K562 (cell line): ENCODE results near the gene PTCH1. TPM values are rescaled to one million over a fixed set of nuclear protein-coding genes. Genes with fewer than 3 reads are reported as not detected.
A peak's percentile ranks its signal among the peaks of the same experiment; 100 is the strongest.

Experiments
- BHLHE40 ChIP-seq: IDR thresholded peaks from 2 replicates; pipeline ENCODE4 v1.6.1; 2011; ENCODE audit warnings: low read length, improper control_type of control experiment
- BRD9 ChIP-seq: fragments of 450-650 bp; IDR thresholded peaks from 2 replicates; pipeline ENCODE4 v1.6.1; 2018; ENCODE audit warnings: low read depth; ENCODE audit not compliant: partially characterized antibody
- CREM ChIP-seq: IDR thresholded peaks from 2 replicates; pipeline ENCODE4 v1.6.1; 2014; ENCODE audit warnings: antibody characterized with exemption, low read depth
- E2F1 ChIP-seq: sonication (generic); formaldehyde crosslinking; IDR thresholded peaks from 2 replicates; pipeline ENCODE4 v1.8.1; 2023; ENCODE audit warnings: mild to moderate bottlenecking, missing genetic modification reagents, moderate library complexity
- FOXP1 ChIP-seq: sonication (generic); formaldehyde crosslinking; IDR thresholded peaks from 2 replicates; pipeline ENCODE4 v1.8.0; 2022; ENCODE audit warnings: mild to moderate bottlenecking, missing genetic modification reagents
- HDAC2 ChIP-seq: fragments of 450-650 bp; IDR thresholded peaks from 2 replicates; pipeline ENCODE4 v1.6.1; 2016; ENCODE audit warnings: mild to moderate bottlenecking
- HDAC3 ChIP-seq: fragments of 450-650 bp; IDR thresholded peaks from 2 replicates; pipeline ENCODE4 v1.6.1; 2018; ENCODE audit warnings: borderline replicate concordance, mild to moderate bottlenecking, moderate library complexity; ENCODE audit not compliant: partially characterized antibody
- HNRNPLL ChIP-seq: fragments of 200-400 bp; formaldehyde crosslinking; IDR thresholded peaks from 2 replicates; pipeline ENCODE4 v1.6.1; 2017; ENCODE audit warnings: low read length, low read depth, mild to moderate bottlenecking; ENCODE audit not compliant: poor library complexity, severe bottlenecking
- HSF4 ChIP-seq: fragments of 250-450 bp; sonication (Bioruptor Pico); IDR thresholded peaks from 2 replicates; pipeline ENCODE4 v2.1.2; 2022; ENCODE audit warnings: mild to moderate bottlenecking, moderate library complexity, borderline replicate concordance
- KDM2B ChIP-seq: fragments of 250-450 bp; sonication (Bioruptor Pico); IDR thresholded peaks from 2 replicates; pipeline ENCODE4 v1.8.0; 2021; ENCODE audit warnings: mild to moderate bottlenecking, moderate library complexity
- KLF6 ChIP-seq: fragments of 250-450 bp; sonication (Bioruptor Pico); IDR thresholded peaks from 2 replicates; pipeline ENCODE4 v1.4.0; 2020; ENCODE audit warnings: mild to moderate bottlenecking, moderate library complexity, borderline replicate concordance
- L3MBTL2 ChIP-seq: fragments of 450-650 bp; IDR thresholded peaks from 2 replicates; pipeline ENCODE4 v1.6.1; 2016; ENCODE audit warnings: mild to moderate bottlenecking, moderate library complexity
- MLX ChIP-seq, 2 experiments: fragments of 450-650 bp in 1 of 2; sonication (generic) in 1 of 2; formaldehyde crosslinking; conservative IDR thresholded peaks; 2 replicates each; pipeline versions ENCODE4 v1.4.0 to v1.8.1; 2020 to 2022; ENCODE audit warnings: mild to moderate bottlenecking in 1 of 2, missing genetic modification reagents in 1 of 2
- MTA2 ChIP-seq: fragments of 450-650 bp; IDR thresholded peaks from 2 replicates; pipeline ENCODE4 v1.6.1; 2016; ENCODE audit warnings: low read depth
- MYNN ChIP-seq, 2 experiments: sonication (generic); formaldehyde crosslinking in 1 of 2; IDR thresholded peaks; 2 replicates each; pipeline versions ENCODE4 v1.5.0 to v1.6.1; 2016 to 2020; ENCODE audit warnings: antibody characterized with exemption in 1 of 2, missing genetic modification reagents in 1 of 2
- NFIC ChIP-seq: fragments of 450-650 bp; IDR thresholded peaks from 2 replicates; pipeline ENCODE4 v1.6.1; 2017; ENCODE audit warnings: mild to moderate bottlenecking, inconsistent platforms
- NR0B1 ChIP-seq: fragments of 450-650 bp; IDR thresholded peaks from one replicate; pipeline ENCODE4 v1.6.1; 2018; ENCODE audit warnings: mild to moderate bottlenecking, moderate library complexity; ENCODE audit not compliant: partially characterized antibody
- PCBP2 ChIP-seq: fragments of 200-400 bp; formaldehyde crosslinking; IDR thresholded peaks from 2 replicates; pipeline ENCODE4 v1.6.1; 2018; ENCODE audit warnings: low read length, low read depth, mild to moderate bottlenecking, moderate library complexity; ENCODE audit not compliant: poor library complexity, severe bottlenecking
- PHF21A ChIP-seq: fragments of 450-650 bp; IDR thresholded peaks from 2 replicates; pipeline ENCODE4 v1.6.1; 2017; ENCODE audit warnings: low read depth, borderline replicate concordance
- PYGO2 ChIP-seq: fragments of 450-650 bp; IDR thresholded peaks from 2 replicates; pipeline ENCODE4 v1.6.1; 2016; ENCODE audit warnings: mild to moderate bottlenecking, missing genetic modification characterization, moderate library complexity, missing compliant biosample characterization
- RAD51 ChIP-seq: fragments of 450-650 bp; IDR thresholded peaks from 2 replicates; pipeline ENCODE4 v1.7.1; 2016; ENCODE audit warnings: low read depth, mild to moderate bottlenecking, borderline replicate concordance
- SMC3 ChIP-seq: conservative IDR thresholded peaks from 2 replicates; pipeline ENCODE4 v1.6.1; 2011; ENCODE audit warnings: low read depth, low read length, improper control_type of control experiment; ENCODE audit not compliant: insufficient read depth
- SNAPC5 ChIP-seq: fragments of 250-450 bp; sonication (Bioruptor Pico); IDR thresholded peaks from 2 replicates; pipeline ENCODE4 v1.8.0; 2021; ENCODE audit warnings: moderate library complexity, mild to moderate bottlenecking, inconsistent platforms
- STAT5A ChIP-seq: IDR thresholded peaks from 2 replicates; pipeline ENCODE4 v1.6.1; 2012; ENCODE audit warnings: low read length, inconsistent platforms, borderline replicate concordance
- XRCC3 ChIP-seq: fragments of 450-650 bp; IDR thresholded peaks from 2 replicates; pipeline ENCODE4 v1.6.1; 2017; ENCODE audit warnings: mild to moderate bottlenecking, moderate library complexity
- ZBTB1 ChIP-seq: sonication (generic); formaldehyde crosslinking; IDR thresholded peaks from 2 replicates; pipeline ENCODE4 v1.8.1; 2023; ENCODE audit warnings: missing genetic modification reagents, low read depth, mild to moderate bottlenecking, borderline replicate concordance
- polyA plus RNA-seq, 8 experiments: library from polyadenylated mRNA; depleted of rRNA in 4 of 8; stranded (reverse) in 5 of 8; unstranded in 3 of 8; fragments of >200 nt; fragmentation: Nextera tagmentation in 2 of 8; fragmentation: Illumina TruSeq in 1 of 8; extraction: Ambion mirVana in 2 of 8; extraction: Trizol in 1 of 8; gene quantifications; 2 replicates each; pipeline versions ENCODE4 v1.2.1 to v1.2.3, GENCODE V29; 2011 to 2014; ENCODE audit warnings: inconsistent platforms in 1 of 8, missing spikeins in 1 of 8
- total RNA-seq, 7 experiments: library from RNA; depleted of rRNA in 6 of 7; stranded (reverse); fragments of >200 nt in 6 of 7; fragmentation: Illumina TruSeq in 2 of 7; extraction: Trizol in 2 of 7; gene quantifications; 2 replicates each; pipeline versions ENCODE4 v1.2.1 to v1.2.3, GENCODE V29; 2011 to 2021; ENCODE audit warnings: low replicate concordance in 1 of 7

PTCH1 gene
- total and polyA plus RNA-seq, 9 of the 15 experiments (the other 6 are each of a cell fraction or from before 2014, with no cell fraction given), result 0.70 to 9.9 (median 3.8) TPM

GRCh38 chr9:95411054-95411892 lies 105.5 kb downstream of the PTCH1 start (continued):
- TF ChIP-seq XRCC3 (no peak), NR0B1 (no peak), SNAPC5 (no peak), E2F1 (CRISPR knock-in tag) (no peak), BRD9 (no peak), SMC3 (no peak), KLF6 (CRISPR knock-in tag) (no peak), PCBP2 (no peak), MTA2 (peak; percentile 54; the same call in 1 of the 2 replicates), PHF21A (no peak), RAD51 (no peak), PYGO2 (tag) (no peak), HSF4 (CRISPR knock-in tag) (no peak), HDAC3 (no peak), BHLHE40 (peak; percentile 85), CREM (peak; percentile 80; the same call in 1 of the 2 replicates), KDM2B (CRISPR knock-in tag) (no peak), STAT5A (peak; percentile 63), NFIC (no peak; the same call in 1 of the 2 replicates), ZBTB1 (CRISPR knock-in tag) (no peak), MYNN (IDR thresholded peaks at IDR 0.05) (no peak), MYNN (CRISPR knock-in tag; IDR thresholded peaks at IDR 0.05) (no peak), FOXP1 (0 out of 2 replicates have a peak, but pooled peaks have one; percentile 45), L3MBTL2 (peak; percentile 93), MLX (CRISPR knock-in tag; conservative IDR thresholded peaks at IDR 0.05) (no peak), HNRNPLL (no peak), HDAC2 (0 out of 2 replicates have a peak, but pooled peaks have one; percentile 72)
